ENCODE results near the gene RELT.

Gene RELT

DNA sequence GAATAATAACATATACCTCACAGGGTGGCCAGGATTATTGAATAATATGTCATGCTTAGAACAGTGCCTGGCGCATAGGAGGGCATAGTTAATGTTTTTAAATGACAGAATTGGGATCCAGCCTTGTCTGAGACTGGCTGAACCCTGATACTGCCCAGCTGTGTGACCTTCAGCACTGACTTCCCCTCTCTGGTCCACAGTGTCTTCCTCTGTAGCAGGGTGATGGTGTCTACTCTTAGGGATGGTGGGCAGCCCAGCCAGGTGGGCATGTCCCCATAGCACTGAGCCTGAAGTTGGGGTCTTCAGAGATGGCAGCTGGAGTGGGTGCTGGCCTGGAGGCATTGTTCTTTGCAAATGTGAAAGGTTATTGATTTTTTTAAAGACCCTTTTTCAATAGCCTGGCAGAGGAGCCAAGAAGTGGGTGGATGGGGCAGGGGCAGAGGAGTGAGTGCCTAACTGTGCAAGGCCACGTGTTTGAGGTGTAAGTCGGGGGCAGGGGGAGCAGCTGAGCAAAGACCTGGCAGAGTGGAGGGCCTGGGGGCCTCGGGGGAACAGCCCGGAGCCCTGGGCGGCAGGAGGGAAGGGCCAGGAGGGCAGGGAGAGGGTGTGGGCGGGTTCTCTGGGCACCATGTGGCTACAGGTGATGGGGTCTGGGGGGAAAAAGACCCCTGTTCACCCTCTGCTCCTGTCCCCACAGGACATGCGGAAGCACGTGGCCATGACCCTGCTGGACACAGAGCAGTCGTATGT lies 29.8 kb upstream of the RELT start:
- no peak for DNase-seq (ENCODE audit: low read depth, low spot score)

DNA sequence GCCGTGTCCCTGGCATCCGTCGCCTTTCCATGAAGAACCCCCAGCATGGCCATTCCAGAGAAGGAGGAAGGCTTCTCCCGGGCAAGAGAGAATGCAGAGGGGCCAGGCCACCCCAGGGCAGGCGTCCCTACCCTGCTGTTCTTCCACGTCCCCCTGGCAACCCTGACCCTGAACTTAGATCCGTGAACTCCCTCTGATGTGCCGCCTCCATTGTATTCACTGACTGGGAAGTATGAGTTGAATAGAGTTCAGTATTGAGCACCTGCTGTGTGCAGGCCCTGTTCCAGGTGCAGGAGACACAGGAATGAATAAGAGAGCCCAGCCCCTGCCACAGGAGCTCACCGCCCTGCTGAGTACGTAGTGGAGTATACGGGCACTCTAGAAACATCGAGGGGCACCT lies 29.1 kb upstream of the RELT start:
- DNase-seq (ENCODE audit: low read depth, low spot score): no peak

DNA sequence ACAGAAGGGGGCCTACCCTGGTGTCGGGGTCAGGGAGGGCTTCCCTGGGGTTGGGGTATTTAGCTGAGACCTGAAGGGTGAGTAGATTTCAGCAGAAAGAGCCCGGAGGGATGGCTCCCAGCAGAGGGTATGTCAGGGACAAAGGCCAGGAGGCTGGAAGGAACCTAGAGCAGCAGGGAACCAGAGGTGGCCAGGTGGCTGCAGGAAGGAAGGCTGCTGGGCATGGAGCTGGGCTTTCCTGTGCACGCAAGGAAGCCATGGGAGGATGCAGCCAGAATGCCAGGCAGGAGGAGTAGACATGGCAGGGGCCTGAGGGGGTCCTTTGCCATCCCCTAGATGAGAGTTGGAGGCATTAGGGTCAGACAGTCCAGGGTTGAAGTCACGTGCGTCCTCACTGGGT lies 27.4 kb upstream of the RELT start:
- no peak for DNase-seq (ENCODE audit: low read depth, low spot score)

DNA sequence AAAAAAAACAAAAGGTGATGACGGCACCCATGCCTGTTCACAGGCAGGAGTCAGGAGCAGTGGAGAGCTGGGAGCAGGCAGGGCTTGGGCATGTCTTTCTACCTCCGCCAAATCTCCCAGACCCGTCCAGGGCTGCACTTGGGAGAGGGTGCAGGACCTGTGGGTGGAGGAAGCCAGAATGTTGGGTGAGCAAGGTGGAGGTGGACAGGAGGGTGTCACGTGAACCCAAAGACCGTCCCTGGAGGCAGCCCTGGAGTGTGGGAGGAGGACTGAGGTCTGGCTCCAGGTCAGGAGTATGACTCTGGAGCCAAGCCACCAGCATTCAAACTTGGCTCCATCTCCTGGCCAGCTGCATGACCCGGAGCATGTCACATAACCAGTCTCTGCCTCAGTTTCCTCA lies 26.6 kb upstream of the RELT start:
- no peak for DNase-seq (ENCODE audit: low read depth, low spot score)

DNA sequence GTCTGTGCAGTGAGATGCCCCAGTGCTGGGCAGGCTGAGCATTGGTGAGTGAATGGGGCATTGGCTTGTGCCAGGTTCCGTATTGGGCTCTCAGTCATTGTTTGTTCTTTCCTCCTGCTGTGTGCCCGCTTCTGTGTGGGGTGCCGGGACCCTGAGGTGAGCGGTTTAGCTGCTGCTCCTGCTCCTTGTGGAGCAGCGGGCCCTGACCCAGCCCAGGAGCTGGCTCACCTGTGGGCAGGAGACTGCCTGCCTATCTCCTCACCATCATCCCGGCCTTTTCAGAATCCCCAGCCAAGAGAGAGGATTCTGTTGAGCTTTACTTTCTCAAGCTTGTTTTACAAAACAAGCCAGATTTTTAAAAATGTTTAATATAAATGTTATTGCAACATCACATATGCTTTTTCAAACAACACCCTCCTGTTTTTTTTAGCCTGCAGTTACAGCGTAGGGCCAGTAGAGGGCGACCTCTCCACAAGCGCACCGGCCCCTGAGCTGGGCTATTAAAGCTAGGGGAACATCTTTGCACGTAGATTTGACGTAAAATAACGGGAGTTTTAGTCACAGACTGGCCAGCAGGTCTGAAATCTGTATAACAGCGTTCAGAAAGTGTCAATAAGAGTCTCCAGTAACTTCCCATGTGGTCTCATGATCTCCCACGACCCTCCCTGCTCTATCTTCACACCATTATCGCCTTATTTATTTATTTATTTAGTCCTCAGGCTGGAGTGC lies 25.1 kb upstream of the RELT start:
- DNase-seq (ENCODE audit: low read depth, low spot score): no peak

GRCh38 chr11:73353422-73353821 lies 22.8 kb upstream of the RELT start:
- DNase-seq (ENCODE audit: low read depth, low spot score): no peak

- no peak for DNase-seq (ENCODE audit: low read depth, low spot score)
Observed at GRCh38 chr11:73355109-73355508, 21.1 kb upstream of the RELT start.

DNA sequence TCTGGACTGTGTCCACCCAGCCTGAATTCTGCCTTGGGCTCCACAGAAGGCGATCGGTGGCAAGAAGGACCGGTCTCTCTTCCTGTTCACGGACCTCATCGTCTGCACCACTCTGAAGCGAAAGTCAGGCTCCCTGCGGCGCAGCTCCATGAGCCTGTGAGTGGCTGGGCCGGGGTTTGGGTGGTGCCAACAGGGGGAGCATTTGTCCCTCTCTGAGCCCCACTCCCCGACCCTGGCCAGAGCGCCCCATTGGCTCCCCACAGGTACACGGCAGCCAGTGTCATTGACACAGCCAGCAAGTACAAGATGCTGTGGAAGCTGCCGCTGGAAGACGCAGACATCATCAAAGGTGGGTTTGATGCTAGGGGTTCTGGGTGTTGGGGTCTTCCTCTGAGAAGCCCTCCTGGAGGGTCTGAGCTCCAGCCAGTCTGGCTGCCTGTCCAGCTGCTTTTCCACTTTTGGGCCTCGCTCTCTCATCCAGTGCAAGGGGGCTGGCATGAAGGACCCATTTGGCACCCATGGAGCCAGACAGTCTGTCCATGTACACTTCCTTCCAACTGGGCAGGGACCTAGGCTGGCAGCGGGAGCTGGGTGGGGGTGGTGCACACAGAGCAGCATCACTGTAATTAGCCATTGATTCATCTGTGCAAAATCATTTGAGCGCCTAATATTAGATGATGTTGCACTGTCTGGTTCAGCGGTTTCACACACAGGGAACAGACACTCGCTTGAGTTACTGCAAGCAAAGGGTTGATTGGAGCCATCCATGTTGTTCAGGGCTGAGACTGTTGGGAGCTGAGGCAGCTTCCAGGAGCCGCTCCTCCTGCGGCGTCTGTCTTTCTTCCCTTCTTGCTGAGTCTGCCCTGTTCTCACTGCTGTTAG lies 19.0 kb upstream of the RELT start:
- no peak for DNase-seq (ENCODE audit: low read depth, low spot score)

DNA sequence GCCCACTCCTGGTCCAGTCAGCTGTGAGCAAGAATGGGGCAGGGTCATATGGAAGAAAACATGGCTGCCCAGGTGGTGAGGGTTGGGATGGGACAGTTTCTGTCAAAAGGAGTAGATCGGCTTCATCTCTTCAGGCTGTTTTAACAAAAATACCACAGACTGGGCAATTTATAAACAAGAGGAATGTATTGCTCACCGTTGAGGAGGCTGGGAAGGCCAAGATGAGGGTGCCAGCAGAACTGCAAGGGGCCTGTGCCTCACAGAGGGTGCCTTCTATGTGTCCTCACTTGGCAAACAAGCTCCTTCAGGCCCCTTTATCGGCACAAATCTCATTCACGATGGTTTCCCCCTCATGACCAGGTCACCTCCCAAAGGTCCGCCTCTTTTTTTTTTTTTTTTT lies 18.1 kb upstream of the RELT start:
- no peak for DNase-seq (ENCODE audit: low read depth, low spot score)

DNA sequence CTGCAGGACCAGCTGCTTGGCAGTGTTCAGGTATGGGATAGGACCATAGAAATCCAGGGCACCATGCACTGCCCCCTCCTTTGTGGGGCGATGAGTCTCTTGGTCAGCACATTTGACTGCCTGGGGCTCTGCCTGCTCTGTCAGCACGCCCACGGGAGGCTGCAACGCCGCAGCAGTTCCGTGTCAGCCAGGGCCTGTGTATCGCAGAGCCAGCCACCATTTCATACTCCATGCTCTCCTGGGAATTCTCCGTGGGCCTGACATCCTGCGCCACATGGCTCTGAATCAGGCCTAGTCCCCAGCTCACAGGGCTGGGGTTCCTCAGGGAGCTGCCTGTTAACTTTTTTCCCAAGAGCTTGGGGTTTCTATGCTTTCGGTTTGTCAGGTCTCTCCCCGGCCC lies 16.9 kb upstream of the RELT start:
- DNase-seq (ENCODE audit: low read depth, low spot score): no peak

DNA sequence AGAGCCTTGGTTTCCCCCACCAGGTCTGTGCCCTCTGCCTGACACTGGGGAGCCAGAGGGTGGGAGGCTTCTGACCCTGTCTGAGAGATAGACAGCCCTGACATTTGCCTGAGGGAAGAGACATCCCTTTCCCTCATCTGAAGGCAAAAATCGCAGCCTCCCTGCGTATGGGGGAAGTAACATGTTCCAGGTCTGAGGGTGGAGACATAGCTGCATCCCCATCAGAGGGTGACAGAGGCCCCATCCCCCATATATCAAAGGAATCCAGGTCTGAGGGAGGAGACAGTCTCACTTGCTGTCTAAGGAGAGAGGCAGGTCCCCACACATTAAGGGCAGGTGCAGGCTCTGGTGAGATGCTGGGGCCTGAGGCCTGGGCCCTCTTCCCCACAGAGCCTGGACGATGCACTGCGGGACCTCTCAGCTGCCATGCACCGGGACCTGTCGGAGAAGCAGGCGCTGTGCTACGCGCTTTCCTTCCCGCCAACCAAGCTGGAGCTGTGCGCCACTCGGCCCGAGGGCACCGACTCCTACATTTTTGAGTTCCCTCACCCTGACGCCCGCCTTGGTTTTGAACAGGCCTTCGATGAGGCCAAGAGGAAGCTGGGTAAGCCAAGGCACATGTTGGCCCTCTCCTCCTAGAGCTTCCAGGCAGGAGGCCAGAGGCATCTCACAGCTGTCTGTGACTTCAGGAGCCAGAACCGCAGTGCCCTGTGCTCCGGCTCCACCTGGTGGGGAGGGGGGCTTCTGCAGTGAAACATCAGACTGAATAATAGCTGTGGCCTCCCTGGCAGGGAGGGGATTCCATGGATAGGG lies 16.1 kb upstream of the RELT start:
- DNase-seq (ENCODE audit: low read depth, low spot score): no peak

DNA sequence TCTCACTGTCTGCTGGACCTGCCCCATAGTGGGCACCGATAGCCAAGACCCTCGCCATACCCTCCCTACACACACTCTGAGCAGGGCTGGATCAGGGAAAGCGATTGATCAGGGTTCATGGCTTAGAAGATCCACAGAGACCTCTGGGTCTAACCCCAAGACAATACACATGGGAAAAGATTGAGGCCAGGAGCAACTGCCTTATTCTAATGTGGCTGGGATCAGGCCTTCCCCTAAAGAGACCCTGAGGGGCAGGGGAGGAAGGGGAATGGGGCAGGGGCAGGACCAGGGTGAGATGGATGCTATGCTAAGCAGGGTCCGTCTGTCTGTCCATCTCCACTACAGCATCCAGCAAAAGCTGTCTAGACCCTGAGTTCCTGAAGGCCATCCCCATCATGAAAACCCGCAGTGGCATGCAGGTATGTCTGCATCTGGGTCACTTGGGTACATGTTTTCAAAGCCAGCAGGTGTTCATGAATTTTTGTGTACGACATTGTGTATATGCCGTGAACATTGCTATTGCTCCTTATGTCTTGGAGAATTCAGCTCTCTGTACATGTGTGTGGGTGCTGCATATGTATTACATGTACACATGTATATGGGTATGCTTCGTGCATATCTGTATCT lies 15.3 kb upstream of the RELT start:
- no peak for DNase-seq (ENCODE audit: low read depth, low spot score)

GRCh38 chr11:73361953-73362776 lies 14.0 kb upstream of the RELT start:
- DNase-seq (ENCODE audit: low read depth, low spot score): peak; percentile 67

GRCh38 chr11:73363147-73363546 lies 13.1 kb upstream of the RELT start:
- no peak for DNase-seq (ENCODE audit: low read depth, low spot score)

DNA sequence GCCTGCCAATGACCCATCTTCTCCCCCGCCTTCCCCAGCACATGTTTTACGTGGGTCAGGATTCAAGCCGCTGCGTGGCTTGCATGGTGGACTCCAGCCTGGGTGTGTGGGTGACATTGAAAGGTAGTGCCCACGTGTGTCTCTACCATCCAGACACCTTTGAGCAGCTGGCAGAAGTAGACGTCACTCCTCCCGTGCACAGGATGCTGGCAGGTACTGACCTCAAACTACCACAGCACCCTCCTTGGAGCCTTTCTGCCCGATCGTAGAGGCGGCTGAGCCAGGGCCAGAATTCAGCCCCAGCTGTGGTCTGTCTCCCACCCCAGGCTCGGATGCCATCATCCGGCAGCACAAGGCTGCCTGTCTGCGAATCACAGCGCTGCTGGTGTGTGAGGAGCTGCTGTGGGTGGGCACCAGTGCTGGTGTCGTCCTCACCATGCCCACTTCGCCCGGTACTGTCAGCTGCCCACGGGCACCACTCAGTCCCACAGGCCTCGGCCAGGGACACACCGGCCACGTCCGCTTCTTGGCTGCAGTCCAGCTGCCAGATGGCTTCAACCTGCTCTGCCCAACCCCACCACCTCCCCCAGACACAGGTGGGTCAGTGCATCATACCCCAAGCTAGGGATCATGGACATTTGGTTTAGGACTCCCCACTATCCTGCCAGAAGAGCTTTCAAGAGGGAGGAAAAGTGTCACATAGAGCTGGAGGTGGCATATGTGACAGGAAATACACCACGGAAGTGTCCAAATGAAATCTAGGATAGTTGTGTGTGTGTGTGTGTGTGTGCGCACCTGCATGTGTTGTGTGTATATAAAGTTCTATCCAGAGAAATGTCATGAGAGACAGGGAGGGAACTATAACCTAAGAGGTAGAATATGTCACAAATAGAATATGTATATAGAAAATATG lies 10.6 kb upstream of the RELT start:
- no peak for DNase-seq (ENCODE audit: low read depth, low spot score)

DNA sequence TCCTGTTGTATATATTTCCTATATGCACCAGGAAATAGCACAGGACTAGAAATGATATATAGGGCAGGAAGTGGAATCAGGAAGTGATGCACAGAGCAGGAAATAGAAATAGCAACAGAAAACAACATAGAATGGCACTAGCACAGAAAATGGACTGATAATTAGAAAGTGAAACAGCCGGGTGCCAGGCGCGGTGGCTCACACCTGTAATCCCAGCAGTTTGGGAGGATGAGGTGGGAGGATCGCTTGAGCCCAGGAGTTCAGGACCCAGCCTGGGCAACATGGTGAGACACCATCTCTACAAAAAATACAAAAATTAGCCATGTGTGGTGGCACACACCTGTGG lies 10.0 kb upstream of the RELT start:
- no peak for DNase-seq (ENCODE audit: low read depth, low spot score)

- DNase-seq (ENCODE audit: low read depth, low spot score): no peak
Observed at GRCh38 chr11:73366953-73367352, 9.2 kb upstream of the RELT start.

DNA sequence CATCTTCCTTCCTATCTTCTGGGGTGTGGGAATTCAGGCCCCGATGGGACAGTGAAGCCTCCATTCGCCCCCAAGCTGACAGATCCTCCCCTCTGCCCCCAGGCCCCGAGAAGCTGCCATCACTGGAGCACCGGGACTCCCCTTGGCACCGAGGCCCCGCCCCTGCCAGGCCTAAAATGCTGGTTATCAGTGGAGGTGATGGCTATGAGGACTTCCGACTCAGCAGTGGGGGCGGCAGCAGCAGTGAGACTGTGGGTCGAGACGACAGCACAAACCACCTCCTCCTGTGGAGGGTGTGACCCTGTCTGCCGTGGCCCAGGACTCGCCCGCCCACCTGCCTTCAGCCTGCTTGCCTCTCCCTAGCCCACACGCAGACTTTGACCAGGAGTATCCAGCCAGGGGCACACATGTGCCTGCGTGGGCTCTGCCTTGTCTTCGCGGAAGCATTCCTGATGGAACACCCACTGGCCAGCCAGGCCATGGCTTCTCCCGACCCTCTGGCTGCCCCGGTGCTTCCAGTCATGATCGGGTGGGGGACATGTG lies 8.6 kb upstream of the RELT start:
- DNase-seq (ENCODE audit: low read depth, low spot score): no peak

All from iPS DF 19.7 (cell line).